Lower lobe of right lung (tissue), 2 donors: ENCODE measurements around the gene ETV5. TPM values are rescaled to one million over a fixed set of nuclear protein-coding genes. Genes with fewer than 3 reads are reported as not detected.
A peak's percentile ranks its signal among the peaks of the same experiment; 100 is the strongest.

Experiments
- ATAC-seq, 2 donors: fragments of 200-7000 bp; cut with Tn5 transposase; one replicate each; pipeline ENCODE4 v1.9.1; 2020 to 2022; ENCODE audit warnings: mild to moderate bottlenecking in 2 of 2, moderate library complexity in 2 of 2
- DNase-seq: peaks from one replicate; pipeline ENCODE4 v3.0.0-alpha.2; 2020
- H3K27ac ChIP-seq: fragments of 200-600 bp; one replicate; pipeline ENCODE4 v1.8.0; 2022
- H3K27me3 ChIP-seq: fragments of 200-600 bp; one replicate; pipeline ENCODE4 v1.8.0; 2022; ENCODE audit warnings: low read depth
- H3K36me3 ChIP-seq: fragments of 200-600 bp; one replicate; pipeline ENCODE4 v1.8.0; 2022; ENCODE audit warnings: mild to moderate bottlenecking
- H3K4me1 ChIP-seq: fragments of 200-600 bp; one replicate; pipeline ENCODE4 v1.8.0; 2022
- H3K4me3 ChIP-seq: fragments of 200-600 bp; one replicate; pipeline ENCODE4 v1.8.0; 2022; ENCODE audit warnings: mild to moderate bottlenecking
- H3K9me3 ChIP-seq: fragments of 200-600 bp; one replicate; pipeline ENCODE4 v1.8.0; 2022
- CTCF ChIP-seq: fragments of 200-600 bp; IDR thresholded peaks from one replicate; pipeline ENCODE4 v1.8.0; 2022; ENCODE audit warnings: antibody characterized with exemption, mild to moderate bottlenecking
- intact Hi-C: fragments of 100-400 bp; cut with DNase I; formaldehyde crosslinking; loops from one replicate; pipeline ENCODE4 v1.11.0; 2022
- total RNA-seq: library from RNA; stranded (reverse); fragmentation: NEBNext Ultra II Directional; extraction: Animal tissue kit (Norgen Biotek cat#: 25700); gene quantifications from one replicate; pipeline ENCODE4 v1.2.1, GENCODE V29; 2021
- donor health status: DM: no; HTN: yes; CAD: no; lungs with severe emphysema.

Gene ETV5
- total RNA-seq, 1 donor from 2014 or later: 65.5 TPM

GRCh38 chr3:186094696-186095425 is 14.0 kb downstream of the ETV5 start:
- no peak overlapping the region for H3K4me3 ChIP-seq
- ATAC-seq: no peak
- H3K9me3 ChIP-seq: no peaks in the 10 kb centered on the region
- peaks cover 50% of the 10 kb centered on the region for H3K4me1 ChIP-seq
- intact Hi-C loops: no loop called here
- H3K27me3 ChIP-seq: no peaks in the 10 kb centered on the region
- TF ChIP-seq CTCF: no peak
- peak overlapping the region; percentile 53 for H3K27ac ChIP-seq
- DNase-seq: no peak
- no peaks in the 10 kb centered on the region for H3K36me3 ChIP-seq

DNA sequence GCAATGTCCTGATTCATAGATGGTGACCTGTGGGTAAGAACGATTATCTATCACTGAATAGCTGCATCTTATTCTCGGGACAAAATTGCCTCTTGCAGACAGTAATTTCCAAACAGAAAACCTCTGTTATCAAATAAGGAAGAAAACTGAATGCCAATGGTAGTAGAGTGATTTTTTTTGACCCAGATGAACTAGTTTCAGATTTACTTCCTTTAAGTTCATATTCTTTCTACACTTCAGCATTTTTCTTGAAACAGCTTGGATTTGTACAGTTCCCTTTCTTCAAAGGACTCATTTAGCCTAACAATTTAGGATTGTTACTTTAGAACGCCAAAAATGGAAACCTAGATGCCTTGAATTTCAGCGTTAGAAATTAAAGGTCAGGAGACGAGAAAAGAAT is 14.6 kb downstream of the ETV5 start:
- DNase-seq: no peak
- no peaks in the 10 kb centered on the region for H3K27me3 ChIP-seq
- no peak for ATAC-seq
- no peak overlapping the region for H3K4me3 ChIP-seq
- no peaks in the 10 kb centered on the region for H3K9me3 ChIP-seq
- H3K27ac ChIP-seq: peak overlapping the region; percentile 53
- no peak for TF ChIP-seq CTCF
- intact Hi-C loops: no loop called here
- no peaks in the 10 kb centered on the region for H3K36me3 ChIP-seq
- H3K4me1 ChIP-seq: peaks cover 49% of the 10 kb centered on the region

- Histone ChIP-seq H3K4me1 (peaks cover 40% of the 10 kb centered on the region), H3K27ac (no peak overlapping the region), H3K9me3 (no peaks in the 10 kb centered on the region), H3K27me3 (no peaks in the 10 kb centered on the region), H3K36me3 (no peaks in the 10 kb centered on the region), H3K4me3 (no peak overlapping the region)
- intact Hi-C loops: no loop called here
- ATAC-seq (no peak), DNase-seq (no peak)
- TF ChIP-seq CTCF: no peak
These were observed 15.5 kb downstream of the ETV5 start for GRCh38 chr3:186093271-186093900.

- Histone ChIP-seq H3K27ac (no peak overlapping the region), H3K9me3 (no peaks in the 10 kb centered on the region), H3K4me3 (no peak overlapping the region), H3K36me3 (no peaks in the 10 kb centered on the region), H3K4me1 (peaks cover 31% of the 10 kb centered on the region), H3K27me3 (no peaks in the 10 kb centered on the region)
- intact Hi-C loops: no loop called here
- ATAC-seq: peak in 1 of 2 donors; percentile 25
- no peak for TF ChIP-seq CTCF
- no peak for DNase-seq
These were observed 16.4 kb downstream of the ETV5 start for GRCh38 chr3:186092360-186093070.

DNA sequence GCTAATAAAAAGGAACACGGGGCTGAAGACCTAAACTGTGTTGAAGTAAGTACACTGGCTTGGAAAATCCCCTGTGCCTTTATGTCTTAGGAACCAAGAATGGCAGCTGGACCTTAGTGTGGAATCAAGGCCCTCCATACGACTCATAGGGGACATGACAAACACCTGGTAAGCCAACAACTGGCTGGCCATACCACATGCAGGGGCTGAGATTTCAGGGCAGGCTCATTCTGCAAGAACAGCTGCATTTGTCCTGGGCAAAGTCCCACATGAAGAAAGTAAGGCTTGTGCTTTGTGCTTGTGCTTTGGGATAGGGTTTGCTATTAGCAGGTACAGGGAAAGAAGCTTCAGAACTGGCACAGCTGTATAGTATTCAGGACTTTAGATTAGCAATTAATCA is 18.0 kb downstream of the ETV5 start:
- DNase-seq: no peak
- Histone ChIP-seq H3K27me3 (no peaks in the 10 kb centered on the region), H3K36me3 (no peaks in the 10 kb centered on the region), H3K4me3 (no peak overlapping the region), H3K9me3 (no peaks in the 10 kb centered on the region), H3K4me1 (peaks cover 15% of the 10 kb centered on the region), H3K27ac (no peak overlapping the region)
- TF ChIP-seq CTCF: no peak
- intact Hi-C loops: no loop called here
- ATAC-seq: no peak
